ENCODE measurements around the gene ACIN1.

DNA sequence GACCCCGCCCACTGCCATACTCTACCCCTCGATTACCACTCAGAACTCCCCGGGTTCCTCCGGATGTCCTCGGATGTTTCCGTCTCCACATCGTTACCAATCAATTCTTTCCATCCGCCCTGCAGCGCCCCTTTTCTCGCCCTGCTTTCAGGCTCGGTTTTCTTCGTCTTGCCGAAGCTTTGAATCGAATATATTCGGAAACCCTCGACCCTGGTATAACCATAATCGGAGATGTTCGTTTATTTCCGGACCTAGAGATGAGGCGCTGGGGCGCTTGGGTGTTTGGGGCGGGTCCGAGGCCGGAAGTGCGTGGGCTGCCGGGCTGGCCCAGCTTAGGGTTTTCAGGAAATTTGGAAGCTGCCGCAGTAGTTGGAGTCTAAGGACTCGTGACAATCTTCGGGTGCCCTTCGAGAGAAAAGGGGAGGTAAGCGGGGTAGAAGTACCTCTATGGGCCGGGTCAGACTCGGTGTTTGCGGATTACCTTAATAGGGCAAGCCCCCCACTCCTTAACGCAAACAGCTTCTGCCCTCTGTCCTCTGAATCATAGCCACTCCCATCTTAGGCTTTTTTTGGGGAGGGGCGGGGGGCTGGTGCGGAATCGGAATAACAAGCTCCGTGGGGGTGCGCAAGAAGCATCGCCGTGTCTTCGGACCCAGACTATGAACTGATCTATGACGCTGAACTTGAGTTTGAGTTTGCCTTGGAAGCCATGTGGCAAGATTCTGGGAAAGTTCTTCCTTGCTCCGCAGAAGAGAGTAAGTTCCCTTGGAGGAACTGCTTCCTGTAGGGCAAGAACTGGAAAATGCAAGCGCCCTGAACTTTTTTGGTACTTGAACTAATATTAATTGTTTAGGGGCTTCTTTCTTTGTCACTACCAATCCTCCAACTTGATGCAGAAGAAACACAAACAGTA lies 516 bp upstream of the ACIN1 start, which contains the start of gene C14orf119:
- TF ChIP-seq POLR2AphosphoS5 (IDR thresholded peaks at IDR 0.05; ENCODE audit: borderline replicate concordance, low read depth, low read length) = peak; percentile 85
- TF ChIP-seq EZH2 (IDR thresholded peaks at IDR 0.05) = no peak
